NCI-H1417 (cell line): ENCODE data around the gene FBXO22.
"Not testable (repeated sequence)": the region's sequence is repeated elsewhere in the genome, so short reads cannot be mapped to it uniquely, and the experiment has no call there.

Experiments
- DNase-seq, 3 experiments: peaks; one replicate each; lab custom pipeline; 2025; lab: John Stamatoyannopoulos, UW

The FBXO22 gene

GRCh38 chr15:75981149-75981815, 77.6 kb downstream of the FBXO22 start:
- no peak for DNase-seq

- DNase-seq, result no peak
Measured at GRCh38 chr15:75982468-75982867, 78.8 kb downstream of the FBXO22 start.

GRCh38 chr15:75984706-75985105, 81.0 kb downstream of the FBXO22 start:
- DNase-seq, result not testable (repeated sequence)

DNA sequence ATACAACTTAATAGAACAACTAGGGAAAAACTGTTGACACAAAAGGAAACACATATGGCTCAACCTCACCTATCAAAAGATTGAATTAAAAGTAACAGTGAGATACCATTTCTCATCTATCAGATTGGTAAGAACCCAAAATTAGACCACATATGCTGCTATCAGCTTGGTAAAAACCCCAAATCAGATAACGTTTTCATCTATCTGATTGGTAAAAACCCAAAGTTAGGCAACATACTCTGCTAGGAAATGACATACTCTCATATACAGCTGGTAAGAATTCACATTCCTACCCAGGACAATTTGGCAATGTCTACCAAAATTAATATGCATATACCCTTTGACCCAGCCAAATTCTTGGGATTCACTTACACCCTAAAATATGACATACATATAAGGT, 82.3 kb downstream of the FBXO22 start:
- DNase-seq, result no peak

GRCh38 chr15:75989045-75989444, 85.4 kb downstream of the FBXO22 start:
- DNase-seq, result no peak

DNA sequence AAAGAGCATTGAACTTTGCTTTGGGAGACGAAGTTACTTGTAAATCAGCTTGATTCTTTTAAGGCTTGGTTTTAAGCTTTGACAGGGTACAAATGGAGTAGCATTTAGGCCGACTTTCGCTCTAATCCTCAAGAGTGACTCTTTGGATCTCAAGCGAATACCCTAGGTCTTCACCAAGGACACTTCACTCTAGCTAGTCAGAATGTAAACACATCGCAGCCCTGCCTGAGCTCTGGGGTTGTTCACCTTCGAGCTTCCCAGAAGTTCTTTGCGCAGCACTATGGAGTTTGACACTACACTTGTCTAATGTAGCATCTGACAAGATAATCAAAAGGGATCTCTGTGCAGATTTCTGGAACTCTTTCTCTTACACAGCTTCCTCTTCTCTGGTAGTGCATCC, 86.2 kb downstream of the FBXO22 start:
- no peak for DNase-seq
